Measurements from ENCODE around the gene MAP3K20. TPM values are rescaled to one million over a fixed set of nuclear protein-coding genes. Genes with fewer than 3 reads are reported as not detected.

The MAP3K20 gene
- total RNA-seq, 3 donors from 2014 or later = 5.9 to 8.6 (median 6.8) TPM

DNA sequence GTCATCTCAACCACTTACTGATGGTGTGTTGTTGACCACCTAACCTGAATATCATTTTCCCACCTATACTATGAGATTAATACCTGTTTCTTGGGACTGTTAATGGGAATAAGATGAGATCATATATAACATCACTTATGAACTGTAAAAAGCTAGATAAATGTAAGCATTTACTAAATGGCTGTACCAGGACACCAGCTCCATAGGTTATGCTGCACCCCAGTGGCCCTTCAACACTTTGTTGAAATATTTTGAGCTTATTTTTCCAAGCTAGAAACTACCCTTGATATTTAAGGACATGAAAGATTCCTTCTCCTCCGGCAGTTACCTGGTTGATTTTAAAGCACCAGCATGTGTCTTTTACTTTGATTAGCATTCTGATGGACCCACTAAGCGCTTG is 141.0 kb downstream of the MAP3K20 start:
- H3K36me3 Mint-ChIP-seq (ENCODE audit: insufficient read depth) = no peaks in the 10 kb centered on the region
- DNase-seq (no peak), ATAC-seq (no peak)
- no peaks in the 10 kb centered on the region for H3K9me3 Mint-ChIP-seq
- H3K27me3 Mint-ChIP-seq (ENCODE audit: low read depth) = no peaks in the 10 kb centered on the region
- no peak overlapping the region for H3K4me3 Mint-ChIP-seq
- peaks cover 3% of the 10 kb centered on the region for H3K4me1 Mint-ChIP-seq (ENCODE audit: low read depth)

DNA sequence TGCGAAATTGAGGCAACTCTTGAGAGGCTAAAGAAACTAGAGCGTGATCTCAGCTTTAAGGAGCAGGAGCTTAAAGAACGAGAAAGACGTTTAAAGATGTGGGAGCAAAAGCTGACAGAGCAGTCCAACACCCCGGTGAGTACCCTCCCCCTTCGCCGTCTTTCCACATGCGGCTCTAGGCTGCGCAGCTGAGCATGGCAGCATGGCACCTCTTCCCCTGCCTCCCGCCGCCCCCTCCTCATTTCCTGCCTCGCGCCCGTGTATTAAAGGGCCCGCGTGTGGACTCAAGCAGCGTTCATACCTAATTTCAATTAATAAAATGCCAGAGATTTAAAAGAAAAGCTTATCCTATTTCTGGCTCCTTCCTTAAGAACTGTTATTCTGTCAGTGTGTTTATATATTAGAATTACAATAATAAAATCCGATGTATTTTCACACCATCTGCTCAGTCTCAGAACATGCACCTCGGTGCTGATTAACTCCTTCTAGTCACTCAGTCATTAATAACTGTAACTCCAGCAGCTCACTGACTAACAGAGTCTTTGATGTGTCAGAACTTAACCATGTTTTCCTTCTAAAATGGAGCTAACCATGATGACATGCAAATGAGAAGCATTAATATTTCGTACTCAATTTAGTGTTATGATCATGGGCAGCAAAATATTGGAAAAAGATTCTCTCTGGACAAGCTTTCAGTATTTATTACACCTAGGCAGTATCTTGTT is 141.6 kb downstream of the MAP3K20 start:
- H3K4me3 Mint-ChIP-seq = no peak overlapping the region
- DNase-seq (no peak), ATAC-seq (no peak)
- peaks cover 3% of the 10 kb centered on the region for H3K4me1 Mint-ChIP-seq (ENCODE audit: low read depth)
- no peaks in the 10 kb centered on the region for H3K36me3 Mint-ChIP-seq (ENCODE audit: insufficient read depth)
- H3K27me3 Mint-ChIP-seq (ENCODE audit: low read depth) = no peaks in the 10 kb centered on the region
- no peaks in the 10 kb centered on the region for H3K9me3 Mint-ChIP-seq

DNA sequence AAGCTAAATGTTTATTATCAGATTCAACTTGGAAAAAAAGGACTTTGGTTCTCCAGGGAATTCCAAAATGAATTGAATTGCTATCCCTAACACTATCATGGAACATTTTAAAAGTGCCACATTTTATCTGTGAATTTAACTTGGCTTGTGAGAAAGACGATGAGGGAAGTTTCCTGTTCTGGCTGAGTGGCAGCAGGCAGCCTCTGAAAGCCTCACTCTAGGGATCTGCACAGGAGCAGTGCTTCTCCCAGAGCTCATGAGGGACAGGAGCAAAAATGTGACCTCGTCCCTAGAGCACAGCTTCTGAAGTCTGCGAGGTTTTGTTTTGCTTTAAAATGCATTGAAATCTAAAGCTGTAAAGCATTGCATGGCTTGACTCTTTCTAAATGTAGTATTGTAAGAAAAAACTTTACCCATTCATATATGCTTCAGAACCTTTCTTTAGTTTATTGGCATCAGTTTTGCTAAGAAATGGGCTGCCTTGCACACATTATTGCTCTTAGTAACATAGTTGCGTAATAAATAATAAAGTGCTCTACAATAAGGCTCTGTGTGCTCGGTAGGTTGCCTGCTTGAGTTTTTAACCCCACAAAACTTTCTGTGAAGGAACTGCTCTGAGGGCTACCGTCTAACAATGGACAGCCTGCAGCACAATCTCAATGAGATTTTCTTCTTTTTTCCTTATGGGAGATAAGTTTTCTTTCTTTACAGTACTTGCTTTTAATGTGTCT is 142.8 kb downstream of the MAP3K20 start:
- H3K9me3 Mint-ChIP-seq = no peaks in the 10 kb centered on the region
- H3K4me3 Mint-ChIP-seq = no peak overlapping the region
- no peak for ATAC-seq
- no peaks in the 10 kb centered on the region for H3K27me3 Mint-ChIP-seq (ENCODE audit: low read depth)
- DNase-seq = no peak
- H3K36me3 Mint-ChIP-seq (ENCODE audit: insufficient read depth) = no peaks in the 10 kb centered on the region
- peaks cover 3% of the 10 kb centered on the region for H3K4me1 Mint-ChIP-seq (ENCODE audit: low read depth)

DNA sequence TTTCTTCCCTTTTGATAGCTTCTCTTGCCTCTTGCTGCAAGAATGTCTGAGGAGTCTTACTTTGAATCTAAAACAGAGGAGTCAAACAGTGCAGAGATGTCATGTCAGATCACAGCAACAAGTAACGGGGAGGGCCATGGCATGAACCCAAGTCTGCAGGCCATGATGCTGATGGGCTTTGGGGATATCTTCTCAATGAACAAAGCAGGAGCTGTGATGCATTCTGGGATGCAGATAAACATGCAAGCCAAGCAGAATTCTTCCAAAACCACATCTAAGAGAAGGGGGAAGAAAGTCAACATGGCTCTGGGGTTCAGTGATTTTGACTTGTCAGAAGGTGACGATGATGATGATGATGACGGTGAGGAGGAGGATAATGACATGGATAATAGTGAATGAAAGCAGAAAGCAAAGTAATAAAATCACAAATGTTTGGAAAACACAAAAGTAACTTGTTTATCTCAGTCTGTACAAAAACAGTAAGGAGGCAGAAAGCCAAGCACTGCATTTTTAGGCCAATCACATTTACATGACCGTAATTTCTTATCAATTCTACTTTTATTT is 145.6 kb downstream of the MAP3K20 start:
- H3K9me3 Mint-ChIP-seq = no peaks in the 10 kb centered on the region
- H3K27me3 Mint-ChIP-seq (ENCODE audit: low read depth) = no peaks in the 10 kb centered on the region
- H3K4me1 Mint-ChIP-seq (ENCODE audit: low read depth) = peaks cover 3% of the 10 kb centered on the region
- H3K36me3 Mint-ChIP-seq (ENCODE audit: insufficient read depth) = no peaks in the 10 kb centered on the region
- ATAC-seq (no peak), DNase-seq (no peak)
- H3K4me3 Mint-ChIP-seq = no peak overlapping the region

DNA sequence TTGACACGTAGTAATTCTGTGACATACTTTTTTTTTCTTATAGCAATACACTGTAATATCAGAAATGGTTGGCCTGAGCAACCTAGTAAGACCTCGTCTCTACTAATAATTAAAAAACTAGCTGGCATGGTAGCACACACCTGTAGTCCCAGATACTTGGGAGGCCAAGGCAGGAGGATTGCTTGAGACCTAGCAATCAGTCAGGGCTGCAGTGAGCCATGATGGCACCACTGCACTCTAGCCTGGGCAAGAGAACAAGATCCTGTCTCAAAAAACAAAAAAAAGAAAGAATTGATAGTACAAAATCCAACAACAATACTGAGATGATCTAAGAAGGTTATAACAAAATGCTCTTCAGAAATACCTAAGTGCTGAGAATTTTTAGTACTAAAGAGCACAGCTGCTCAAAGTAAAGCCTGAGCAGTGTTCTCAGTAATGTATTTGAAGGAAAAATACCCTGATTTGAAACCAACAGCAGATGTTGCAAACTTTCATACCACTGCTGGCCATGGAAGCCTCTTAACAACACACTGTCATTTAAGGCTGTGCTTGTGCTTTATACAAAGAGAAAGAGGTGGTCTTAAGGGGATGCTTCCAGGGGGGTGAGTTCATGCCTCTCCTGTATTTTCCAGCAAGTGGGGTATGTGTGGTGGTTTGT is 146.4 kb downstream of the MAP3K20 start:
- Mint-ChIP-seq H3K27me3 (ENCODE audit: low read depth) (no peaks in the 10 kb centered on the region), H3K4me3 (no peak overlapping the region), H3K4me1 (ENCODE audit: low read depth) (peaks cover 3% of the 10 kb centered on the region), H3K9me3 (no peaks in the 10 kb centered on the region), H3K36me3 (ENCODE audit: insufficient read depth) (no peaks in the 10 kb centered on the region)
- ATAC-seq = no peak
- no peak for DNase-seq

DNA sequence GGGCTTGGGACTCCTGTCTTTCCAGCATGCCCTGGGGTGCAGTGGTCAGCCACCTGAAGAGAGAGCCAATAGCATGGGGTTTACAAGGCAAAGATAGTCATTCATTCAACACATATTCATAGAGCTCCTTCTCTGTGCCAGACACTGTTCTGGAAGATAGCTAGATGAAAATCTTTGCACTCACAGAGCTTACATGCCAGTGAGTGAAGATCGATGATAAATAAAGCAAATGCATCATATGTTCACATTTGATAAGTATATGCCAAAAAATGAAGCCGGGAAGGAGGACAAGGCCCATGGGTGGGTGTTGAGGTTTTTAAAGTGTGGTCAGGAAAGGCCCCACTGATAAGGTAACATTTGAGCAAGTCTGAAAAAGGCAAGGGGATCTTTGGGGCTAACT is 148.2 kb downstream of the MAP3K20 start:
- Mint-ChIP-seq H3K36me3 (ENCODE audit: insufficient read depth) (no peaks in the 10 kb centered on the region), H3K4me3 (no peak overlapping the region), H3K27me3 (ENCODE audit: low read depth) (peaks cover 3% of the 10 kb centered on the region), H3K4me1 (ENCODE audit: low read depth) (peaks cover 3% of the 10 kb centered on the region), H3K9me3 (no peaks in the 10 kb centered on the region)
- ATAC-seq (no peak), DNase-seq (no peak)

DNA sequence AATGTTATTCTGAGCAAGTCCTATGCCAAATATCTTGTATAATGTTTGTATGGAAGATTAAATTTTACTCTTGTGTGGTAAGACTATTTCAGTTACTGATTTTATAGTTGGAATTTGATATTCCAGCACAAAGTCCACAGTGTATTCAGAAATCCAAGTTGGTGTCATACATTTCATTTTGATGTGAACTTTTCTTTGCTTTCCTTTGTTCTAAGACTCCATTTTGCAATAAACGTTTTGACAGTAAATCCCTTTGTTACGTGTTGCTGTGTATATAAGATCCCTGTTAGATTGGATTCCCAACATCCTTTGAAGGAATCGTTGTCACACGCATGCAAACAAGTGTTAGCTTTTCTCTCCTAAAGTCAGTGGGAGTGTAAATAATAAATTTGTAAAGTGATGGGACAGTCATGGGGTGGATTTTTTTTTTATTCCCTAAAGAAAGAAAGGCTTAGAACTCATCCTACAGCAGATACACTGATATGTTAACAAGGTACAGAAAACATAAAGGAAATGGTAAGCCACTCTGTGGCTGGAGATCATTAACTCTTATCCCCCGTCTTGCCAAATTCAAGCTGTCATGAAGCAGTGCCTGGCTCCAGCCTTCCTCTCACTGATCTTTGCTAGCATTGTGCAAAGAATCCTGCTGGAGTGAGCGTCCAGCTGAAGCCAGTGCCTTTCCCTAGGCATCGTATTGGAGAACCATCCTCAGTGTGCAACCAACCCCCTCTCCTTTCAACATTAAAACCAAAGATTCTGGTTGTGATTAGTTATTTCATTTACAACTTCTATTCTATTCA is 151.5 kb downstream of the MAP3K20 start:
- DNase-seq = no peak
- ATAC-seq = no peak
- Mint-ChIP-seq H3K4me3 (no peak overlapping the region), H3K9me3 (no peaks in the 10 kb centered on the region), H3K36me3 (ENCODE audit: insufficient read depth) (no peaks in the 10 kb centered on the region), H3K4me1 (ENCODE audit: low read depth) (no peaks in the 10 kb centered on the region), H3K27me3 (ENCODE audit: low read depth) (peaks cover 3% of the 10 kb centered on the region)

DNA sequence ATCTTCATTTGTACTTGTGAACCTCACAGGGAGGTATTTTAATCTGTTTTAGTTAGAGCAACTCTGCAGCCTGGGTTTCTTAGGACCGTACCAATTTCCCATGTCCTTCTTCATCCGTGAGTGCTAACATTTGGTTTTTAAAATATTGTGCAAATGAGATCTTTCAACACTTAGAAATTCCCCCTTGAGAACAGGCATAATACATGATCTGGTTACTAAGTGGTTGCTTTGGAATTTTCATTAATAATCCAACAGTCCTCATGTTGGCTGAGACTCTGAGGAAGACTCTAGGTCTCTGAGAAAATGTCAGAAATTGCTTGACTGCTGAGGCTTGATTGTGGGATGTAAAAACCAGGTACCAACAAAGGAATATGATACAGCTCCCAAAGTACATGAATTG is 153.4 kb downstream of the MAP3K20 start:
- DNase-seq = no peak
- H3K27me3 Mint-ChIP-seq (ENCODE audit: low read depth) = peaks cover 3% of the 10 kb centered on the region
- ATAC-seq = no peak
- no peaks in the 10 kb centered on the region for H3K36me3 Mint-ChIP-seq (ENCODE audit: insufficient read depth)
- H3K9me3 Mint-ChIP-seq = no peaks in the 10 kb centered on the region
- H3K4me3 Mint-ChIP-seq = no peak overlapping the region
- no peaks in the 10 kb centered on the region for H3K4me1 Mint-ChIP-seq (ENCODE audit: low read depth)

DNA sequence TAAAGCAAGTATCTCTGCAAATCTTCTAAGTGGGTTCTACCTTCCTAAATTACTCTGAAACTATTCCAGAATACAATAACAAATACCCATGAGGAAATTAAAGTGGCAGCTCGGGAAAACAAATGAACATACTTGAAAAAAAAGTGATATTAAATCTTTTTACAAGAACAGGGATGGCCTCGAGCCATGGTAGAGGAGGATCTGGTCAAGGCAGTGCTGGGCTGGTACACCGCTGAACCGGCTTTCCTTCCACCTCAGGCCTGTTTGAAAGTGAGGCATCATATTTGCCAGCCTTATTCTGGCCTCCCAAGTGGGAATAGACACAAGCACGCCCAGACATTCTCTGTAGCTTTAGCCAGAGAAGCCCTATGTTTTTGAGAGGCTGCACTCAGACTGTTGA is 154.5 kb downstream of the MAP3K20 start:
- H3K4me1 Mint-ChIP-seq (ENCODE audit: low read depth) = no peaks in the 10 kb centered on the region
- no peaks in the 10 kb centered on the region for H3K36me3 Mint-ChIP-seq (ENCODE audit: insufficient read depth)

DNA sequence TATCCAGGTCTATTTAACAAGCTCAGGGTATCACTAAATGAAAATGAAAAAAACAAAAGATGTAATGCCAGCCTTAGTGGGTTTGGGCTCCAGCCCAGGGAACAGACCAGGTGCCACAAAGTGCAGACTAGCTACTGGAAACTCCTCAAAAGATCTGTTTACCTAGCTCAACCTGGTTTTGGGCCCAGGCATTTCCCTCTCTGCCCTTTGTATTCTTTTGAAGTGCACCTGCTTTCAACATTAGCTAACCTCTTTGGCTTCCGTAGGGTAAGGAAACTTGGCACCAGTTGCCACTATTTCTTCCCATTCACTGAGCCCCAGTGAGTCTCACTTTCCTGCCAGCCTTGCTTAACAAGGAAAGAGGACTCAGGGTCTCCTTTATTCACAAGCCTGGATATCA is 155.4 kb downstream of the MAP3K20 start:
- no peaks in the 10 kb centered on the region for H3K9me3 Mint-ChIP-seq
- no peak for ATAC-seq
- DNase-seq = no peak
- no peak overlapping the region for H3K4me3 Mint-ChIP-seq
- no peaks in the 10 kb centered on the region for H3K36me3 Mint-ChIP-seq (ENCODE audit: insufficient read depth)
- peaks cover 6% of the 10 kb centered on the region for H3K27me3 Mint-ChIP-seq (ENCODE audit: low read depth)
- H3K4me1 Mint-ChIP-seq (ENCODE audit: low read depth) = no peaks in the 10 kb centered on the region

More for the DNA sequence above, 154.5 kb downstream of the MAP3K20 start:
- no peak for DNase-seq
- no peak for ATAC-seq
- peaks cover 6% of the 10 kb centered on the region for H3K27me3 Mint-ChIP-seq (ENCODE audit: low read depth)
- H3K9me3 Mint-ChIP-seq = no peaks in the 10 kb centered on the region
- no peak overlapping the region for H3K4me3 Mint-ChIP-seq

DNA sequence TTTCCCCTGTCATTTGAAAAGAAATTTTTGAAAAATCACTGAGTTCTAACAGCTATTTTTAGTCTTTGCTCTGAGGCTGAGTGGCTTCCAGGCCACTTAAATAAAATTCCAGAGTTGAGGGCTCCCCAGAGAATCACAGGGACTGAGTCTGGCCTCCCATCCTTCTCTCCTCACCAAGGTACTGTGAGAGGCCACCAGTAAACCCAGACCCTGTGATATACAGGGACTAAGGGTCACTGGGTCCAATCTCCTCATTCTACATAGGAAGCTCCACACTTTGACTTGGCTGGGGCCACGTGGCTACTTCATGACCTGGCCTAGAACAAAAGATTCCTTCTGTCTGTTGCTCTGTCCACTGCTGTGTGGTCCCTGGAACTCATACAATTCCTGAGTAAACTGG is 155.8 kb downstream of the MAP3K20 start:
- ATAC-seq (no peak), DNase-seq (no peak)
- Mint-ChIP-seq H3K4me3 (no peak overlapping the region), H3K27me3 (ENCODE audit: low read depth) (peaks cover 6% of the 10 kb centered on the region), H3K36me3 (ENCODE audit: insufficient read depth) (no peaks in the 10 kb centered on the region), H3K4me1 (ENCODE audit: low read depth) (no peaks in the 10 kb centered on the region), H3K9me3 (no peaks in the 10 kb centered on the region)

DNA sequence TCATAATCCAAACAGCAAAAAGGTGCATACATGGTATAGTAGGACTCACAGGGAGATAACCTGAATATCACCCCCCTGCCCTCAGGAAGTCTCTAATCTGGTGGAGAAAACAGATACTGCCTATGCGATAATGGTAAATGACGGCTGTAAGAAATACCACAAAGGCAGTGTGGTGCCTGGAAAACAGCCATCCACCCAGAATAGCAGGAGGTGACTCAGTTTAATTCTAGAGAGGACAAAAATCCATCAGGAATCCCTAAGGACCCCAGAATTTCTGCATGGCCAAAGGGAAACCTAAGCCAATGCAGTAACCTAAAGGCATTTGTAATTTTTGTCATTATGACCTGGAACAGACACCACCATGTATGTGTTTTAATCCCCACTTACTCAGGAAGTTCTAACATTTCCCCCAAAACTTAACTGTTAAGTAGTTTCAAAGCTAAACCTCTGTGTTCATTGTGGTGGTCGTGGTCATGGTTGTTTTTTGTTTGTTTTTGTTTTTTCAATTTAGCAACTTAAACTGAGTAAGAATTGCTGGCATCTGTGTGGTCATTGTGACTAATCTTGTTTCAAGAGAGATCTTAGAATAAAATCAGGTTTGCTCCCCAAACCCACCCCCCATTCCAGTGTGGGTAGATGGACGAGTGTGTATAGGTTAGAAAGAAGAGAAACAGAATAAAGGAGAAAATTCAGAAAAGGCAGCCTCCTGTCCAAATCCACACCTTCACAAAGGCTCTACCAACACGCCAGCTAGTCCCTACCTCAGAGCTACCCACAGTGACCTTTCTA is 157.5 kb downstream of the MAP3K20 start:
- Mint-ChIP-seq H3K36me3 (ENCODE audit: insufficient read depth) (no peaks in the 10 kb centered on the region), H3K27me3 (ENCODE audit: low read depth) (peaks cover 4% of the 10 kb centered on the region), H3K4me1 (ENCODE audit: low read depth) (no peaks in the 10 kb centered on the region), H3K9me3 (no peaks in the 10 kb centered on the region), H3K4me3 (no peak overlapping the region)
- no peak for ATAC-seq
- DNase-seq = no peak

DNA sequence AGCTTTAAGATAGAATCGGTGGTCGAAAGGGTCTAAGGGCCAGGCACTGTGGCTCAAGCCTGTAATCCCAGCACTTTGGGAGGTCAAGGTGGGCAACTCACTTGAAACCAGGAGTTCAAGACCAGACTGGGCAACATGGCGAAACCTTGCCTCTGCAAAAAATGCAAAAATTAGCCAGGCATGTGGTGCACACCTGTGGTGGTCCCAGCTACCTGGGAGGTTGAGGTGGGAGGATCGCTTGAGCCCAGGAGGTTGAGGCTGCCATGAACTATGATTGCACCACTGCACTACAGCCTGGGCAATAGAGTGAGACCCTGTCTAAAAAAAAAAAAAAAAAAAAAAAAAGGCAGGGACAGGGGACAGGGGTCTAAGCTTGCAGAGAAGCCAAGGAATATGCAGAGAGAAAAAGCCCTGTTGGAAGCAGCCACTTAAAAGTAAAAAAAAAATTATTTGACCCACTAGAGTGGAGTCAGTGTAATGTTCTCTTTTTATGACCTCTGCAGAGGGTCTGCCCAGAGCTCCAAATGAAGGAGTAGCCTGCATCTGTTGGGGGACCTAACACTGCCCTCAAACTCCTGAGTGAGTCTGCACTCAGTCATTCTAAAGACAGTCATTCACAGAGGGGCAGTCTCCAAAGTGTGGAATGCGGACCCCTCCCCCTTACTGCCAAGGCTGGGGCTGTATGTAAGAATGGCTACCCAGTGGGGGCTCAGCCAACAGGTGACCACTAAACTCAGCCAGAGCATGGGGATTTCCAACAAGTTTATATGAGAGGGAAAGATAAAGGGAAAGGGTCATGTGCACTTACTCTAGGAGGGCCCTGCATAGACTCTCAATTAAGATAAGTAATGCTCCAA is 160.5 kb downstream of the MAP3K20 start:
- Mint-ChIP-seq H3K36me3 (ENCODE audit: insufficient read depth) (no peaks in the 10 kb centered on the region), H3K4me3 (no peak overlapping the region), H3K9me3 (no peaks in the 10 kb centered on the region), H3K4me1 (ENCODE audit: low read depth) (no peaks in the 10 kb centered on the region), H3K27me3 (ENCODE audit: low read depth) (peaks cover 2% of the 10 kb centered on the region)
- ATAC-seq (no peak), DNase-seq (no peak)
